ENCODE measurements around the gene PTDSS2. TPM values are rescaled to one million over a fixed set of nuclear protein-coding genes. Genes with fewer than 3 reads are reported as not detected.
A peak's percentile ranks its signal among the peaks of the same experiment; 100 is the strongest.

PTDSS2 gene
- total and polyA plus RNA-seq, 2 of the 13 experiments (the other 11 are each of a cell fraction or from before 2014, with no cell fraction given), result 21.7 to 26.4 TPM

DNA sequence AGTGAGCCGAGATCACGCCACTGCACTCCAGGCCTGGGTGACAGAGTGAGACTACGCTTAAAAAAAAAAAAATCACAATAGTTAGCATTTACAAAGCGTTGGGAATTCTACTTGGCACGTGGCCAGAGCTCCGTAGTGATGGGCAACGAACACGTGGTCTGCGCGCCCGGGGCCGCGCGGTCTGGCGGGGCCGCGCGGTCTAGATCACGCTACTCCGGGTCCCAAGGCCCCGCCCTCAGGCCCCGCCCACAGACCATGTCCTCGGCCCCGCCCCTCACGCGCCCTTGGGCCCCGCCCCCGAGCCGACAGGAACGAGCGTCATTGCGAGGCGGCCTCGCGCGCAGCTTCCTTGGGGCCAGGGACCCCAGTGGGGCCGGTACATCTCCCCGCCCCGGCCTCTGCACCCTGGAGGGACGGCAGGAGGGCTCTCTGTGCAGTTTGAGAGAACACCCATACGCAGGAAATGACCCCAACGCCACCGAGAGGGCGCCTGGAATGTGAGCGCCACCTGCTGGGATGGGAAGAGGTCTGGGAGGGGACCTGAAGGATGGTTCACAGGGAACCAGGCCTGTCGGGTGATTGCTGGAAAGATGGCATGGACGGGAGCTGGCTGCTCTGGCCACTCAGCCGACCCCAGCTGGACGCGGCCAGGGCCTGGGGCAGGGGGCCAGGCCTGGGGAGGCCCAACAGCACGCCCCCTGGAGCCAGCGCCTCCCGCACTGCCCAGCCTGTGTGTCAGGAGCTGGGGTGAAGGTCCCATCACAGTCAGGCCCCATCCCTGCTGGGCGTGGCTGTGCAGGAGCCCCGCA, 2.0 kb upstream of the PTDSS2 start (continued):
- TF ChIP-seq LRRFIP1 (CRISPR knock-in tag; conservative IDR thresholded peaks at IDR 0.05), result no peak
- TF ChIP-seq YY1 (IDR thresholded peaks at IDR 0.05; ENCODE audit: insufficient read depth, insufficient replicate concordance, low read depth, low read length), result peak; percentile 59
- TF ChIP-seq DNMT1 (CRISPR knock-in tag; IDR thresholded peaks at IDR 0.05), result peak; percentile 90
- no peak for TF ChIP-seq ZFAT (CRISPR knock-in tag; conservative IDR thresholded peaks at IDR 0.05)
- no peak for TF ChIP-seq U2AF1 (optimal IDR thresholded peaks at IDR 0.05; ENCODE audit: low read depth, low read length)
- peak; percentile 74 for TF ChIP-seq GATAD1 (CRISPR knock-in tag; IDR thresholded peaks at IDR 0.05)
- no peak for TF ChIP-seq FOXM1 (CRISPR knock-in tag; IDR thresholded peaks at IDR 0.05)
- no peak for TF ChIP-seq ZNF562 (CRISPR knock-in tag; IDR thresholded peaks at IDR 0.05; ENCODE audit: borderline replicate concordance)
- no peak for TF ChIP-seq SALL2 (CRISPR knock-in tag; IDR thresholded peaks at IDR 0.05)
- TF ChIP-seq RBM39 (IDR thresholded peaks at IDR 0.05; ENCODE audit: low read depth, low read length, poor library complexity, severe bottlenecking), result peak; percentile 20
- TF ChIP-seq IRF2 (CRISPR knock-in tag; IDR thresholded peaks at IDR 0.05), result peak; percentile 47; the same call in 1 of the 2 replicates
- no peak; the same call in none of the 2 replicates for TF ChIP-seq ZNF776 (CRISPR knock-in tag; IDR thresholded peaks at IDR 0.05)
- no peak for TF ChIP-seq ZNF367 (CRISPR knock-in tag; IDR thresholded peaks at IDR 0.05; ENCODE audit: borderline replicate concordance)
- TF ChIP-seq RAD51 (IDR thresholded peaks at IDR 0.05; ENCODE audit: borderline replicate concordance), result no peak
- peak; percentile 38; the same call in 1 of the 2 replicates for TF ChIP-seq SOX5 (CRISPR knock-in tag; IDR thresholded peaks at IDR 0.05; ENCODE audit: borderline replicate concordance)
- peak; percentile 60; the same call in 1 of the 2 replicates for TF ChIP-seq ZNF607 (CRISPR knock-in tag; IDR thresholded peaks at IDR 0.05; ENCODE audit: borderline replicate concordance)
- TF ChIP-seq CENPX (CRISPR knock-in tag; IDR thresholded peaks at IDR 0.05), result no peak
- TF ChIP-seq ZNF281 (CRISPR knock-in tag; IDR thresholded peaks at IDR 0.05; ENCODE audit: borderline replicate concordance), result no peak
- TF ChIP-seq, protein P1, sequence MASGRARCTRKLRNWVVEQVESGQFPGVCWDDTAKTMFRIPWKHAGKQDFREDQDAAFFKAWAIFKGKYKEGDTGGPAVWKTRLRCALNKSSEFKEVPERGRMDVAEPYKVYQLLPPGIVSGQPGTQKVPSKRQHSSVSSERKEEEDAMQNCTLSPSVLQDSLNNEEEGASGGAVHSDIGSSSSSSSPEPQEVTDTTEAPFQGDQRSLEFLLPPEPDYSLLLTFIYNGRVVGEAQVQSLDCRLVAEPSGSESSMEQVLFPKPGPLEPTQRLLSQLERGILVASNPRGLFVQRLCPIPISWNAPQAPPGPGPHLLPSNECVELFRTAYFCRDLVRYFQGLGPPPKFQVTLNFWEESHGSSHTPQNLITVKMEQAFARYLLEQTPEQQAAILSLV (CRISPR knock-in tag; IDR thresholded peaks at IDR 0.05; ENCODE audit: borderline replicate concordance), result peak; percentile 91
- TF ChIP-seq ZNF205 (CRISPR knock-in tag; IDR thresholded peaks at IDR 0.05), result peak; percentile 84; the same call in 1 of the 2 replicates
- TF ChIP-seq ZNF350 (CRISPR knock-in tag; IDR thresholded peaks at IDR 0.05; ENCODE audit: borderline replicate concordance, low read depth), result peak; percentile 29; the same call in 1 of the 2 replicates
- no peak for TF ChIP-seq ZMAT3 (CRISPR knock-in tag; conservative IDR thresholded peaks at IDR 0.05)
- no peak for TF ChIP-seq ZNF570 (CRISPR knock-in tag; IDR thresholded peaks at IDR 0.05; ENCODE audit: borderline replicate concordance)
- TF ChIP-seq HNRNPK (IDR thresholded peaks at IDR 0.05; ENCODE audit: low read depth, low read length, poor library complexity, severe bottlenecking), result no peak
